ENCODE measurements around the gene CTSO.

CTSO gene

GRCh38 chr4:155930330-155930729 lies 23.3 kb downstream of the CTSO start:
- Histone ChIP-seq H3K4me1 (ENCODE audit: control insufficient read depth, low read depth, low read length) (no peaks in the 10 kb centered on the region), H3K4me3 (ENCODE audit: low read length) (no peak overlapping the region), H3K9ac (ENCODE audit: low read length) (no peak overlapping the region), H3K27ac (ENCODE audit: low read length) (no peak overlapping the region), H3K9me3 (ENCODE audit: control insufficient read depth, low read depth, low read length) (no peaks in the 10 kb centered on the region), H3K36me3 (ENCODE audit: control insufficient read depth, low read depth, low read length) (no peaks in the 10 kb centered on the region), H3K27me3 (ENCODE audit: control insufficient read depth, insufficient read depth, low read length) (no peaks in the 10 kb centered on the region)

GRCh38 chr4:155929833-155930232 lies 23.8 kb downstream of the CTSO start:
- Histone ChIP-seq H3K4me1 (ENCODE audit: control insufficient read depth, low read depth, low read length) (no peaks in the 10 kb centered on the region), H3K9ac (ENCODE audit: low read length) (no peak overlapping the region), H3K4me3 (ENCODE audit: low read length) (no peak overlapping the region), H3K9me3 (ENCODE audit: control insufficient read depth, low read depth, low read length) (no peaks in the 10 kb centered on the region), H3K27ac (ENCODE audit: low read length) (no peak overlapping the region), H3K36me3 (ENCODE audit: control insufficient read depth, low read depth, low read length) (no peaks in the 10 kb centered on the region), H3K27me3 (ENCODE audit: control insufficient read depth, insufficient read depth, low read length) (no peaks in the 10 kb centered on the region)

GRCh38 chr4:155924637-155925036 lies 29.0 kb downstream of the CTSO start:
- H3K4me1 ChIP-seq (ENCODE audit: control insufficient read depth, low read depth, low read length): no peaks in the 10 kb centered on the region
- H3K27ac ChIP-seq (ENCODE audit: low read length): no peak overlapping the region
- H3K9ac ChIP-seq (ENCODE audit: low read length): no peak overlapping the region
- no peaks in the 10 kb centered on the region for H3K9me3 ChIP-seq (ENCODE audit: control insufficient read depth, low read depth, low read length)
- no peak overlapping the region for H3K4me3 ChIP-seq (ENCODE audit: low read length)
- no peaks in the 10 kb centered on the region for H3K27me3 ChIP-seq (ENCODE audit: control insufficient read depth, insufficient read depth, low read length)
- no peaks in the 10 kb centered on the region for H3K36me3 ChIP-seq (ENCODE audit: control insufficient read depth, low read depth, low read length)

- no peaks in the 10 kb centered on the region for H3K4me1 ChIP-seq (ENCODE audit: control insufficient read depth, low read depth, low read length)
- no peak overlapping the region for H3K27ac ChIP-seq (ENCODE audit: low read length)
- no peaks in the 10 kb centered on the region for H3K9me3 ChIP-seq (ENCODE audit: control insufficient read depth, low read depth, low read length)
Measured at GRCh38 chr4:155921597-155921996, 32.1 kb downstream of the CTSO start.

GRCh38 chr4:155914782-155915181 lies 38.9 kb downstream of the CTSO start:
- H3K27ac ChIP-seq (ENCODE audit: low read length): no peak overlapping the region
- H3K9ac ChIP-seq (ENCODE audit: low read length): no peak overlapping the region
- no peaks in the 10 kb centered on the region for H3K36me3 ChIP-seq (ENCODE audit: control insufficient read depth, low read depth, low read length)
- H3K9me3 ChIP-seq (ENCODE audit: control insufficient read depth, low read depth, low read length): no peaks in the 10 kb centered on the region
- no peak overlapping the region for H3K4me3 ChIP-seq (ENCODE audit: low read length)
- no peaks in the 10 kb centered on the region for H3K27me3 ChIP-seq (ENCODE audit: control insufficient read depth, insufficient read depth, low read length)
- H3K4me1 ChIP-seq (ENCODE audit: control insufficient read depth, low read depth, low read length): no peaks in the 10 kb centered on the region

More at GRCh38 chr4:155921597-155921996, 32.1 kb downstream of the CTSO start:
- H3K36me3 ChIP-seq (ENCODE audit: control insufficient read depth, low read depth, low read length): no peaks in the 10 kb centered on the region
- H3K27me3 ChIP-seq (ENCODE audit: control insufficient read depth, insufficient read depth, low read length): no peaks in the 10 kb centered on the region
- no peak overlapping the region for H3K9ac ChIP-seq (ENCODE audit: low read length)
- no peak overlapping the region for H3K4me3 ChIP-seq (ENCODE audit: low read length)

- Histone ChIP-seq H3K9ac (ENCODE audit: low read length) (no peak overlapping the region), H3K4me3 (ENCODE audit: low read length) (no peak overlapping the region), H3K4me1 (ENCODE audit: control insufficient read depth, low read depth, low read length) (no peaks in the 10 kb centered on the region), H3K36me3 (ENCODE audit: control insufficient read depth, low read depth, low read length) (no peaks in the 10 kb centered on the region), H3K27ac (ENCODE audit: low read length) (no peak overlapping the region), H3K27me3 (ENCODE audit: control insufficient read depth, insufficient read depth, low read length) (no peaks in the 10 kb centered on the region), H3K9me3 (ENCODE audit: control insufficient read depth, low read depth, low read length) (no peaks in the 10 kb centered on the region)
Measured at GRCh38 chr4:155911905-155912304, 41.8 kb downstream of the CTSO start.

- Histone ChIP-seq H3K36me3 (ENCODE audit: control insufficient read depth, low read depth, low read length) (no peaks in the 10 kb centered on the region), H3K27ac (ENCODE audit: low read length) (no peak overlapping the region), H3K9me3 (ENCODE audit: control insufficient read depth, low read depth, low read length) (no peaks in the 10 kb centered on the region), H3K4me1 (ENCODE audit: control insufficient read depth, low read depth, low read length) (no peaks in the 10 kb centered on the region), H3K27me3 (ENCODE audit: control insufficient read depth, insufficient read depth, low read length) (no peaks in the 10 kb centered on the region), H3K9ac (ENCODE audit: low read length) (no peak overlapping the region), H3K4me3 (ENCODE audit: low read length) (no peak overlapping the region)
Measured at GRCh38 chr4:155909615-155910226, 43.9 kb downstream of the CTSO start.

GRCh38 chr4:155908187-155909139 lies 45.2 kb downstream of the CTSO start:
- no peak overlapping the region for H3K4me3 ChIP-seq (ENCODE audit: low read length)
- no peak overlapping the region for H3K27ac ChIP-seq (ENCODE audit: low read length)
- H3K4me1 ChIP-seq (ENCODE audit: control insufficient read depth, low read depth, low read length): peaks cover 4% of the 10 kb centered on the region
- H3K27me3 ChIP-seq (ENCODE audit: control insufficient read depth, insufficient read depth, low read length): no peaks in the 10 kb centered on the region
- no peak overlapping the region for H3K9ac ChIP-seq (ENCODE audit: low read length)
- H3K9me3 ChIP-seq (ENCODE audit: control insufficient read depth, low read depth, low read length): no peaks in the 10 kb centered on the region
- H3K36me3 ChIP-seq (ENCODE audit: control insufficient read depth, low read depth, low read length): no peaks in the 10 kb centered on the region

- no peak overlapping the region for H3K4me3 ChIP-seq (ENCODE audit: low read length)
- H3K27ac ChIP-seq (ENCODE audit: low read length): no peak overlapping the region
- H3K36me3 ChIP-seq (ENCODE audit: control insufficient read depth, low read depth, low read length): no peaks in the 10 kb centered on the region
- no peaks in the 10 kb centered on the region for H3K9me3 ChIP-seq (ENCODE audit: control insufficient read depth, low read depth, low read length)
- no peaks in the 10 kb centered on the region for H3K27me3 ChIP-seq (ENCODE audit: control insufficient read depth, insufficient read depth, low read length)
- H3K4me1 ChIP-seq (ENCODE audit: control insufficient read depth, low read depth, low read length): peaks cover 4% of the 10 kb centered on the region
- no peak overlapping the region for H3K9ac ChIP-seq (ENCODE audit: low read length)
Measured at GRCh38 chr4:155907556-155907955, 46.1 kb downstream of the CTSO start.

GRCh38 chr4:155906554-155907247 lies 47.0 kb downstream of the CTSO start:
- no peak overlapping the region for H3K27ac ChIP-seq (ENCODE audit: low read length)
- H3K27me3 ChIP-seq (ENCODE audit: control insufficient read depth, insufficient read depth, low read length): no peaks in the 10 kb centered on the region
- H3K36me3 ChIP-seq (ENCODE audit: control insufficient read depth, low read depth, low read length): no peaks in the 10 kb centered on the region
- H3K4me1 ChIP-seq (ENCODE audit: control insufficient read depth, low read depth, low read length): peaks cover 4% of the 10 kb centered on the region
- no peaks in the 10 kb centered on the region for H3K9me3 ChIP-seq (ENCODE audit: control insufficient read depth, low read depth, low read length)
- H3K4me3 ChIP-seq (ENCODE audit: low read length): no peak overlapping the region
- no peak overlapping the region for H3K9ac ChIP-seq (ENCODE audit: low read length)

GRCh38 chr4:155904331-155904730 lies 49.3 kb downstream of the CTSO start:
- Histone ChIP-seq H3K9me3 (ENCODE audit: control insufficient read depth, low read depth, low read length) (no peaks in the 10 kb centered on the region), H3K4me3 (ENCODE audit: low read length) (no peak overlapping the region), H3K4me1 (ENCODE audit: control insufficient read depth, low read depth, low read length) (peaks cover 4% of the 10 kb centered on the region), H3K27me3 (ENCODE audit: control insufficient read depth, insufficient read depth, low read length) (no peaks in the 10 kb centered on the region), H3K36me3 (ENCODE audit: control insufficient read depth, low read depth, low read length) (no peaks in the 10 kb centered on the region), H3K27ac (ENCODE audit: low read length) (no peak overlapping the region), H3K9ac (ENCODE audit: low read length) (no peak overlapping the region)
